IPS-20b (cell line): ENCODE measurements around the gene TRIM77.
"Not testable (repeated sequence)": the region's sequence is repeated elsewhere in the genome, so short reads cannot be mapped to it uniquely, and the experiment has no call there.

ENCODE experiments used
- H3K27ac ChIP-seq: one replicate; pipeline ENCODE4 v1.5.1; 2013; ENCODE audit warnings: low read length
- H3K27me3 ChIP-seq: 2 replicates; pipeline ENCODE4 v1.6.1; 2013; ENCODE audit warnings: mild to moderate bottlenecking, low read length, inconsistent platforms; ENCODE audit not compliant: insufficient read depth
- H3K36me3 ChIP-seq: 2 replicates; pipeline ENCODE4 v1.6.1; 2013; ENCODE audit warnings: low read depth, mild to moderate bottlenecking, inconsistent platforms, low read length, moderate library complexity; ENCODE audit not compliant: insufficient read depth
- H3K4me1 ChIP-seq: 2 replicates; pipeline ENCODE4 v1.6.1; 2013; ENCODE audit warnings: mild to moderate bottlenecking, control low read depth, inconsistent platforms, low read length, moderate library complexity; ENCODE audit not compliant: insufficient read depth
- H3K4me3 ChIP-seq: 2 replicates; pipeline ENCODE4 v1.5.1; 2013; ENCODE audit warnings: mild to moderate bottlenecking, low read length, inconsistent platforms
- H3K9ac ChIP-seq: 2 replicates; pipeline ENCODE4 v1.6.1; 2013; ENCODE audit warnings: low read depth, mild to moderate bottlenecking, inconsistent platforms, low read length, moderate library complexity
- H3K9me3 ChIP-seq: 2 replicates; pipeline ENCODE4 v1.6.1; 2013; ENCODE audit warnings: mild to moderate bottlenecking, low read depth, low read length, inconsistent platforms; ENCODE audit not compliant: insufficient read depth

Gene TRIM77

DNA sequence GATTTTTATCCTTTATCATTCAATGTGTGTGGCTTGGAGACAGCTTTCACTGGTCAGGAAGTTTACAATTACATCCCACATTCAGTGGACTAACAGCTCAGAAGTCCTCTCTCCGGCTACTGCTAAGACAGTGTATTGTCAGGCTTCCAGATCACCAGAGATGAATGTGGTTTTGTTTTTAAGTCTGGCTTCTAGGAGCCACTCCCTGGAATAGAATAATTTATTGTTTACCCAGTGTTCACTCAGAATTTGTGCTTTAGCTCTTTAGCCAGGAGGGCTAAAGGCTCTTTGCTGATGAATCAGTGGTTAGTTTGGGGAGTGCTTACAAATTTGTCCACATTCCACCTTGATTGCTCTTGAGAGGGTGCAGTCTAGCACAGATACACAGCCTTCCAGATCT lies 26.5 kb downstream of the TRIM77 start:
- H3K9me3 ChIP-seq = no peaks in the 10 kb centered on the region
- H3K4me1 ChIP-seq = no peaks in the 10 kb centered on the region
- H3K27ac ChIP-seq = no peak overlapping the region
- H3K27me3 ChIP-seq = no peaks in the 10 kb centered on the region
- H3K9ac ChIP-seq = no peak overlapping the region
- H3K4me3 ChIP-seq = no peak overlapping the region
- H3K36me3 ChIP-seq = no peaks in the 10 kb centered on the region

GRCh38 chr11:89737116-89737515 lies 27.0 kb downstream of the TRIM77 start:
- Histone ChIP-seq H3K27ac (no peak overlapping the region), H3K4me1 (no peaks in the 10 kb centered on the region), H3K27me3 (no peaks in the 10 kb centered on the region)

GRCh38 chr11:89741406-89741805 lies 31.3 kb downstream of the TRIM77 start:
- H3K27me3 ChIP-seq, H3K9me3 ChIP-seq, H3K9ac ChIP-seq, H3K4me3 ChIP-seq, H3K36me3 ChIP-seq, H3K27ac ChIP-seq, H3K4me1 ChIP-seq: not testable (repeated sequence)

More at GRCh38 chr11:89737116-89737515, 27.0 kb downstream of the TRIM77 start:
- H3K9ac ChIP-seq = no peak overlapping the region
- no peak overlapping the region for H3K4me3 ChIP-seq
- H3K9me3 ChIP-seq = no peaks in the 10 kb centered on the region
- no peaks in the 10 kb centered on the region for H3K36me3 ChIP-seq

DNA sequence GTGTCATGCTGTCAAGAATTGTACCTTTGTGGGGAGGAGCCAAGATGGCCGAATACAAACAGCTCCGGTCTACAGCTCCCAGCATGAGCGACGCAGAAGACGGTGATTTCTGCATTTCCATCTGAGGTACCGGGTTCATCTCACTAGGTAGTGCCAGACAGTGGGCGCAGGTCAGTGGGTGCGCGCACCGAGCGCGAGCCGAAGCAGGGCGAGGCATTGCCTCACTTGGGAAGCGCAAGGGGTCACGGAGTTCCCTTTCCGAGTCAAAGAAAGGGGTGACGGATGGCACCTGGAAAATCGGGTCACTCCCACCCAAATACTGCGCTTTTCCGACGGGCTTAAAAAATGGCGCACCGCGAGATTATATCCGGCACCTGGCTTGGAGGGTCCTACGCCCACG lies 34.1 kb downstream of the TRIM77 start:
- not testable (repeated sequence) for H3K9me3 ChIP-seq, H3K4me1 ChIP-seq, H3K9ac ChIP-seq, H3K36me3 ChIP-seq, H3K27me3 ChIP-seq, H3K27ac ChIP-seq, H3K4me3 ChIP-seq

DNA sequence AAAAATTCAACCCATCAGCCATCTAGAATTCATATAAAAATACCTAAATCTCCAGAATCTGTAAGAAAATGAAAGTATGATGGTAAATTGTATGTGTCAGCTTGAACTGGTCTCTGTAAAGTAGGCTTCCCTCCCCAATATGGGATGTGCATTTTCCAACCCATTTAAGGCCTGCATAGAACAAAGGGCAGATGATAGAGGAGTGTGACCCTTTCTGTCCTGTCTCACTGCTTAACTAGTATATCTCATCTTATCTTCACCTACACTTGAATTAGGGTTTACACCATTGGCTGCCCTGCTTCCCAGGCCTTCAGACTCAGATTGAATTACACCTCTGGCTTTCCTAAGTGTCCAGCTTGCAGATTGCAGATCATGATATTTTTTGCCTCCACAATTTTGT lies 40.7 kb downstream of the TRIM77 start:
- H3K27ac ChIP-seq, H3K4me1 ChIP-seq: not testable (repeated sequence)

More for the DNA sequence above, 40.7 kb downstream of the TRIM77 start:
- H3K27me3 ChIP-seq, H3K9me3 ChIP-seq, H3K4me3 ChIP-seq, H3K36me3 ChIP-seq, H3K9ac ChIP-seq: not testable (repeated sequence)
